IMR-90 (cell line): ENCODE data around the gene FRMD3. TPM values are rescaled to one million over a fixed set of nuclear protein-coding genes. Genes with fewer than 3 reads are reported as not detected.

Experiments
- ATAC-seq: fragments of 200-7000 bp; cut with Tn5 transposase; 2 replicates; pipeline ENCODE4 v1.9.1; 2020; ENCODE audit warnings: low read depth, mild to moderate bottlenecking, moderate library complexity
- BruUV-seq: library from RNA; stranded (reverse); fragments of 400-500 nt; replicated peaks from 2 replicates; lab custom pipeline; 2021; lab: Mats Ljungman, UMichigan
- CTCF ChIA-PET: fragments of 300-600 bp; formaldehyde crosslinking; extraction: SDS; loops from one replicate; lab custom pipeline; 2021; ENCODE audit warnings: antibody characterized with exemption; lab: Yijun Ruan, JAX
- POLR2A ChIA-PET: fragments of 300-600 bp; sonication (Branson Sonifier 250); formaldehyde crosslinking; loops from one replicate; lab custom pipeline; 2022; ENCODE audit warnings: antibody characterized with exemption; ENCODE audit not compliant: unreplicated experiment; lab: Charles Lee
- DNase-seq: peaks from one replicate; pipeline ENCODE4 v3.0.0; 2013
- H2AFZ ChIP-seq: replicated peaks from 2 replicates; pipeline ENCODE3; 2013; ENCODE audit warnings: low read length, mild to moderate bottlenecking; ENCODE audit not compliant: poor library complexity
- H2AK5ac ChIP-seq: 2 replicates; pipeline ENCODE4 v1.6.1; 2013; ENCODE audit warnings: low read depth, low read length, inconsistent platforms
- H2AK9ac ChIP-seq: replicated peaks from 2 replicates; pipeline ENCODE3; 2013; ENCODE audit warnings: mild to moderate bottlenecking, low read depth, low read length, moderate library complexity; ENCODE audit not compliant: poor library complexity
- H2BK120ac ChIP-seq: 2 replicates; pipeline ENCODE4 v1.6.1; 2013; ENCODE audit warnings: low read depth, low read length, inconsistent platforms
- H2BK15ac ChIP-seq: 3 replicates; pipeline ENCODE4 v1.6.1; 2013; ENCODE audit warnings: low read depth, low read length, inconsistent platforms
- H2BK20ac ChIP-seq: 2 replicates; pipeline ENCODE4 v1.6.1; 2013; ENCODE audit warnings: low read depth, mild to moderate bottlenecking, inconsistent platforms, low read length, moderate library complexity
- H2BK5ac ChIP-seq: 2 replicates; pipeline ENCODE4 v1.6.1; 2013; ENCODE audit warnings: mild to moderate bottlenecking, low read depth, low read length, inconsistent platforms; ENCODE audit not compliant: poor library complexity, severe bottlenecking
- H3K14ac ChIP-seq: replicated peaks from 2 replicates; pipeline ENCODE4 v1.6.1; 2013; ENCODE audit warnings: low read depth, low read length, inconsistent platforms
- H3K18ac ChIP-seq: 2 replicates; pipeline ENCODE4 v1.6.1; 2013; ENCODE audit warnings: low read depth, low read length, control low read depth
- H3K23ac ChIP-seq: 2 replicates; pipeline ENCODE4 v1.6.1; 2013; ENCODE audit warnings: low read depth, low read length, inconsistent platforms
- H3K27ac ChIP-seq: 2 replicates; pipeline ENCODE4 v1.5.1; 2013; ENCODE audit warnings: mild to moderate bottlenecking, control low read depth, low read length; ENCODE audit not compliant: insufficient read depth
- H3K27me3 ChIP-seq: 2 replicates; pipeline ENCODE4 v1.6.1; 2013; ENCODE audit warnings: low read length; ENCODE audit not compliant: control insufficient read depth, insufficient read depth
- H3K36me3 ChIP-seq: 2 replicates; pipeline ENCODE4 v1.6.1; 2013; ENCODE audit warnings: low read length, mixed read lengths; ENCODE audit not compliant: control insufficient read depth, insufficient read depth
- H3K4ac ChIP-seq: 2 replicates; pipeline ENCODE4 v1.6.1; 2013; ENCODE audit warnings: low read depth, low read length, inconsistent platforms
- H3K4me1 ChIP-seq: 2 replicates; pipeline ENCODE4 v1.6.1; 2013; ENCODE audit warnings: low read length, mixed read lengths; ENCODE audit not compliant: control insufficient read depth, insufficient read depth
- H3K4me2 ChIP-seq: 2 replicates; pipeline ENCODE4 v1.6.1; 2013; ENCODE audit warnings: low read depth, mild to moderate bottlenecking, control low read depth, low read length, moderate library complexity
- H3K4me3 ChIP-seq: 2 replicates; pipeline ENCODE4 v1.5.1; 2013; ENCODE audit warnings: low read depth, mild to moderate bottlenecking, control low read depth, low read length, moderate library complexity; ENCODE audit not compliant: insufficient read depth
- H3K56ac ChIP-seq: 2 replicates; pipeline ENCODE4 v1.6.1; 2013; ENCODE audit warnings: low read length, inconsistent platforms; ENCODE audit not compliant: insufficient read depth; ENCODE audit errors: extremely low read depth
- H3K79me1 ChIP-seq, 2 experiments: 2 replicates each; pipeline ENCODE4 v1.6.1; 2013; ENCODE audit warnings: low read length in 2 of 2, inconsistent platforms in 1 of 2, low read depth in 1 of 2
- H3K9ac ChIP-seq: 2 replicates; pipeline ENCODE4 v1.6.1; 2013; ENCODE audit warnings: low read depth, low read length, control low read depth
- H3K9me1 ChIP-seq: 2 replicates; pipeline ENCODE4 v1.6.1; 2013; ENCODE audit warnings: low read length, inconsistent platforms; ENCODE audit not compliant: insufficient read depth
- H3K9me3 ChIP-seq: 2 replicates; pipeline ENCODE4 v1.6.1; 2013; ENCODE audit warnings: low read length; ENCODE audit not compliant: control insufficient read depth, insufficient read depth
- H4K20me1 ChIP-seq: 2 replicates; pipeline ENCODE4 v1.6.1; 2013; ENCODE audit warnings: low read length, inconsistent platforms; ENCODE audit not compliant: insufficient read depth
- H4K5ac ChIP-seq: 2 replicates; pipeline ENCODE4 v1.6.1; 2013; ENCODE audit warnings: mild to moderate bottlenecking, low read depth, low read length, control low read depth
- H4K8ac ChIP-seq, 2 experiments: 2 replicates each; pipeline ENCODE4 v1.6.1; 2013; ENCODE audit warnings: low read depth in 2 of 2, low read length in 2 of 2, control low read depth in 1 of 2, inconsistent platforms in 1 of 2
- H4K91ac ChIP-seq: 2 replicates; pipeline ENCODE4 v1.6.1; 2013; ENCODE audit warnings: low read depth, low read length, inconsistent platforms; ENCODE audit not compliant: insufficient read depth
- CTCF ChIP-seq: conservative IDR thresholded peaks from 2 replicates; pipeline ENCODE4 v1.5.1; 2012; ENCODE audit warnings: mild to moderate bottlenecking, low read depth, low read length, improper control_type of control experiment
- MAZ ChIP-seq: IDR thresholded peaks from 2 replicates; pipeline ENCODE4 v1.6.1; 2012; ENCODE audit warnings: low read depth, mild to moderate bottlenecking, low read length, improper control_type of control experiment, moderate library complexity, borderline replicate concordance
- MXI1 ChIP-seq: IDR thresholded peaks from 2 replicates; pipeline ENCODE4 v1.6.1; 2012; ENCODE audit warnings: low read depth, mild to moderate bottlenecking, low read length, moderate library complexity, borderline replicate concordance
- POLR2A ChIP-seq: IDR thresholded peaks from 2 replicates; pipeline ENCODE4 v1.6.1; 2012; ENCODE audit warnings: mild to moderate bottlenecking, low read depth, low read length
- USF2 ChIP-seq: fragments of 150-350 bp; IDR thresholded peaks from 2 replicates; pipeline ENCODE4 v1.6.1; 2017; ENCODE audit warnings: mild to moderate bottlenecking, antibody characterized with exemption, low read length, low read depth
- WGBS, 2 experiments: methylation state at CpG; one replicate each; pipeline versions ENCODE4 v1.1.5 to v1.1.7; 2013; ENCODE audit warnings: missing lambda C conversion rate in 2 of 2; ENCODE audit not compliant: insufficient read length in 1 of 2; ENCODE audit errors: extremely low coverage in 2 of 2; 5-methylcytosine and 5-hydroxymethylcytosine counted together
- dilution Hi-C: fragments of 300-500 bp; cut with HindIII; formaldehyde crosslinking; loops from one replicate; pipeline ENCODE4 v1.14.3; 2018; ENCODE audit warnings: low sequenced_read_pairs; ENCODE audit not compliant: unreplicated experiment
- in situ Hi-C: fragments of 300-500 bp; cut with MboI; formaldehyde crosslinking; loops from 3 replicates; pipeline ENCODE4 v1.14.3; 2019; ENCODE audit warnings: low sequenced_read_pairs, inconsistent platforms, mixed read lengths
- intact Hi-C: fragments of 100-400 bp; cut with micrococcal nuclease; formaldehyde crosslinking; loops from 2 replicates; pipeline ENCODE4 v1.10.0; 2022
- polyA plus RNA-seq, 3 experiments: library from polyadenylated mRNA; depleted of rRNA; stranded (reverse); fragments of >200 nt; gene quantifications; 2 replicates each; pipeline ENCODE4 v1.2.3, GENCODE V29; 2012; ENCODE audit warnings: low replicate concordance in 1 of 3
- total RNA-seq: library from RNA; depleted of rRNA; stranded (reverse); fragments of >200 nt; gene quantifications from 2 replicates; pipeline ENCODE4 v1.2.3, GENCODE V29; 2012

The FRMD3 gene
- total and polyA plus RNA-seq, 2 of the 4 experiments (the other 2 are of a cell fraction): 0.02 to 0.18 TPM

- intact Hi-C loops: no loop called here
- H3K23ac ChIP-seq: no peak overlapping the region
- no peak overlapping the region for H2BK15ac ChIP-seq
- H3K4ac ChIP-seq: no peak overlapping the region
- H2AK5ac ChIP-seq: no peak overlapping the region
- whole genome bisulfite sequencing, 2 experiments: no CpG with 5 or more reads among the region's 1 CpG
- H4K5ac ChIP-seq: no peak overlapping the region
- in situ Hi-C loops: no loop called here
- no peak overlapping the region for H2BK5ac ChIP-seq
- no peak overlapping the region for H3K14ac ChIP-seq
- no TSS peak for BruUV-seq
- no peak overlapping the region for H3K18ac ChIP-seq
- H2AK9ac ChIP-seq: no peak overlapping the region
- H3K79me1 ChIP-seq: no peaks in the 10 kb centered on the region
- no peaks in the 10 kb centered on the region for H4K20me1 ChIP-seq
- H2BK120ac ChIP-seq: no peak overlapping the region
- no peaks in the 10 kb centered on the region; the same call in 1 of the 2 replicates for H3K9me1 ChIP-seq
- H4K8ac ChIP-seq: no peak overlapping the region
- ATAC-seq (no peak), DNase-seq (no peak)
- dilution Hi-C loops: no loop called here
- no peaks in the 10 kb centered on the region; the same call in 1 of the 2 replicates for H3K9me3 ChIP-seq
- no peak overlapping the region for H3K4me2 ChIP-seq
- CTCF ChIA-PET: interaction anchor here (0.7 to 1.7 kb wide), 3 partner anchors 13 to 1382 kb away, joined by 3 to 4 read pairs (median 3); no protein-coding TSS in a partner anchor
- no peak overlapping the region for H3K4me3 ChIP-seq
- TF ChIP-seq USF2 (no peak), POLR2A (no peak), MAZ (no peak), CTCF (no peak), MXI1 (no peak)
- POLR2A ChIA-PET: interaction anchor here (0.7 kb wide), 1 partner anchor 327 kb away, joined by 4 read pairs; no protein-coding TSS in a partner anchor
- H3K9ac ChIP-seq: no peak overlapping the region
- no peaks in the 10 kb centered on the region for H3K27me3 ChIP-seq
- no peak overlapping the region for H2BK20ac ChIP-seq
- no peak overlapping the region for H3K56ac ChIP-seq
- H2AFZ ChIP-seq: no peak overlapping the region
- no peak overlapping the region for H4K91ac ChIP-seq
- no peaks in the 10 kb centered on the region for H3K36me3 ChIP-seq
- H3K4me1 ChIP-seq: no peaks in the 10 kb centered on the region
- no peak overlapping the region for H3K27ac ChIP-seq
Measured at GRCh38 chr9:83557317-83557716, 19.1 kb upstream of the FRMD3 start.
